IMR-90 (cell line): ENCODE measurements around the gene PLXND1. TPM values are rescaled to one million over a fixed set of nuclear protein-coding genes. Genes with fewer than 3 reads are reported as not detected.
A peak's percentile ranks its signal among the peaks of the same experiment; 100 is the strongest.

Source experiments
- ATAC-seq: fragments of 200-7000 bp; cut with Tn5 transposase; 2 replicates; pipeline ENCODE4 v1.9.1; 2020; ENCODE audit warnings: low read depth, mild to moderate bottlenecking, moderate library complexity
- BruUV-seq: library from RNA; stranded (reverse); fragments of 400-500 nt; replicated peaks from 2 replicates; lab custom pipeline; 2021; lab: Mats Ljungman, UMichigan
- CTCF ChIA-PET: fragments of 300-600 bp; formaldehyde crosslinking; extraction: SDS; loops from one replicate; lab custom pipeline; 2021; ENCODE audit warnings: antibody characterized with exemption; lab: Yijun Ruan, JAX
- POLR2A ChIA-PET: fragments of 300-600 bp; sonication (Branson Sonifier 250); formaldehyde crosslinking; loops from one replicate; lab custom pipeline; 2022; ENCODE audit warnings: antibody characterized with exemption; ENCODE audit not compliant: unreplicated experiment; lab: Charles Lee
- DNase-seq: peaks from one replicate; pipeline ENCODE4 v3.0.0; 2013
- H2AFZ ChIP-seq: replicated peaks from 2 replicates; pipeline ENCODE3; 2013; ENCODE audit warnings: low read length, mild to moderate bottlenecking; ENCODE audit not compliant: poor library complexity
- H2AK5ac ChIP-seq: 2 replicates; pipeline ENCODE4 v1.6.1; 2013; ENCODE audit warnings: low read depth, low read length, inconsistent platforms
- H2AK9ac ChIP-seq: replicated peaks from 2 replicates; pipeline ENCODE3; 2013; ENCODE audit warnings: mild to moderate bottlenecking, low read depth, low read length, moderate library complexity; ENCODE audit not compliant: poor library complexity
- H2BK120ac ChIP-seq: 2 replicates; pipeline ENCODE4 v1.6.1; 2013; ENCODE audit warnings: low read depth, low read length, inconsistent platforms
- H2BK15ac ChIP-seq: 3 replicates; pipeline ENCODE4 v1.6.1; 2013; ENCODE audit warnings: low read depth, low read length, inconsistent platforms
- H2BK20ac ChIP-seq: 2 replicates; pipeline ENCODE4 v1.6.1; 2013; ENCODE audit warnings: low read depth, mild to moderate bottlenecking, inconsistent platforms, low read length, moderate library complexity
- H2BK5ac ChIP-seq: 2 replicates; pipeline ENCODE4 v1.6.1; 2013; ENCODE audit warnings: mild to moderate bottlenecking, low read depth, low read length, inconsistent platforms; ENCODE audit not compliant: poor library complexity, severe bottlenecking
- H3K14ac ChIP-seq: replicated peaks from 2 replicates; pipeline ENCODE4 v1.6.1; 2013; ENCODE audit warnings: low read depth, low read length, inconsistent platforms
- H3K18ac ChIP-seq: 2 replicates; pipeline ENCODE4 v1.6.1; 2013; ENCODE audit warnings: low read depth, low read length, control low read depth
- H3K23ac ChIP-seq: 2 replicates; pipeline ENCODE4 v1.6.1; 2013; ENCODE audit warnings: low read depth, low read length, inconsistent platforms
- H3K27ac ChIP-seq: 2 replicates; pipeline ENCODE4 v1.5.1; 2013; ENCODE audit warnings: mild to moderate bottlenecking, control low read depth, low read length; ENCODE audit not compliant: insufficient read depth
- H3K27me3 ChIP-seq: 2 replicates; pipeline ENCODE4 v1.6.1; 2013; ENCODE audit warnings: low read length; ENCODE audit not compliant: control insufficient read depth, insufficient read depth
- H3K36me3 ChIP-seq: 2 replicates; pipeline ENCODE4 v1.6.1; 2013; ENCODE audit warnings: low read length, mixed read lengths; ENCODE audit not compliant: control insufficient read depth, insufficient read depth
- H3K4ac ChIP-seq: 2 replicates; pipeline ENCODE4 v1.6.1; 2013; ENCODE audit warnings: low read depth, low read length, inconsistent platforms
- H3K4me1 ChIP-seq: 2 replicates; pipeline ENCODE4 v1.6.1; 2013; ENCODE audit warnings: low read length, mixed read lengths; ENCODE audit not compliant: control insufficient read depth, insufficient read depth
- H3K4me2 ChIP-seq: 2 replicates; pipeline ENCODE4 v1.6.1; 2013; ENCODE audit warnings: low read depth, mild to moderate bottlenecking, control low read depth, low read length, moderate library complexity
- H3K4me3 ChIP-seq: 2 replicates; pipeline ENCODE4 v1.5.1; 2013; ENCODE audit warnings: low read depth, mild to moderate bottlenecking, control low read depth, low read length, moderate library complexity; ENCODE audit not compliant: insufficient read depth
- H3K56ac ChIP-seq: 2 replicates; pipeline ENCODE4 v1.6.1; 2013; ENCODE audit warnings: low read length, inconsistent platforms; ENCODE audit not compliant: insufficient read depth; ENCODE audit errors: extremely low read depth
- H3K79me1 ChIP-seq, 2 experiments: 2 replicates each; pipeline ENCODE4 v1.6.1; 2013; ENCODE audit warnings: low read length in 2 of 2, inconsistent platforms in 1 of 2, low read depth in 1 of 2
- H3K9ac ChIP-seq: 2 replicates; pipeline ENCODE4 v1.6.1; 2013; ENCODE audit warnings: low read depth, low read length, control low read depth
- H3K9me1 ChIP-seq: 2 replicates; pipeline ENCODE4 v1.6.1; 2013; ENCODE audit warnings: low read length, inconsistent platforms; ENCODE audit not compliant: insufficient read depth
- H3K9me3 ChIP-seq: 2 replicates; pipeline ENCODE4 v1.6.1; 2013; ENCODE audit warnings: low read length; ENCODE audit not compliant: control insufficient read depth, insufficient read depth
- H4K20me1 ChIP-seq: 2 replicates; pipeline ENCODE4 v1.6.1; 2013; ENCODE audit warnings: low read length, inconsistent platforms; ENCODE audit not compliant: insufficient read depth
- H4K5ac ChIP-seq: 2 replicates; pipeline ENCODE4 v1.6.1; 2013; ENCODE audit warnings: mild to moderate bottlenecking, low read depth, low read length, control low read depth
- H4K8ac ChIP-seq, 2 experiments: 2 replicates each; pipeline ENCODE4 v1.6.1; 2013; ENCODE audit warnings: low read depth in 2 of 2, low read length in 2 of 2, control low read depth in 1 of 2, inconsistent platforms in 1 of 2
- H4K91ac ChIP-seq: 2 replicates; pipeline ENCODE4 v1.6.1; 2013; ENCODE audit warnings: low read depth, low read length, inconsistent platforms; ENCODE audit not compliant: insufficient read depth
- CEBPB ChIP-seq: IDR thresholded peaks from 2 replicates; pipeline ENCODE4 v1.6.1; 2012; ENCODE audit warnings: low read depth, low read length, improper control_type of control experiment
- FOS ChIP-seq: fragments of 150-350 bp; IDR thresholded peaks from 2 replicates; pipeline ENCODE4 v1.6.1; 2016; ENCODE audit warnings: low read depth, low read length
- MAZ ChIP-seq: IDR thresholded peaks from 2 replicates; pipeline ENCODE4 v1.6.1; 2012; ENCODE audit warnings: low read depth, mild to moderate bottlenecking, low read length, improper control_type of control experiment, moderate library complexity, borderline replicate concordance
- MXI1 ChIP-seq: IDR thresholded peaks from 2 replicates; pipeline ENCODE4 v1.6.1; 2012; ENCODE audit warnings: low read depth, mild to moderate bottlenecking, low read length, moderate library complexity, borderline replicate concordance
- NFE2L2 ChIP-seq: fragments of 150-350 bp; IDR thresholded peaks from 2 replicates; pipeline ENCODE4 v1.6.1; 2016; ENCODE audit warnings: low read depth, mild to moderate bottlenecking, low read length
- RAD21 ChIP-seq: IDR thresholded peaks from 2 replicates; pipeline ENCODE4 v1.6.1; 2012; ENCODE audit warnings: low read length, improper control_type of control experiment
- SMC3 ChIP-seq: fragments of 150-350 bp; IDR thresholded peaks from 2 replicates; pipeline ENCODE4 v1.6.1; 2016; ENCODE audit warnings: low read depth, mild to moderate bottlenecking, antibody characterized with exemption, low read length, moderate library complexity
- WGBS, 2 experiments: methylation state at CpG; one replicate each; pipeline versions ENCODE4 v1.1.5 to v1.1.7; 2013; ENCODE audit warnings: missing lambda C conversion rate in 2 of 2; ENCODE audit not compliant: insufficient read length in 1 of 2; ENCODE audit errors: extremely low coverage in 2 of 2; 5-methylcytosine and 5-hydroxymethylcytosine counted together
- dilution Hi-C: fragments of 300-500 bp; cut with HindIII; formaldehyde crosslinking; loops from one replicate; pipeline ENCODE4 v1.14.3; 2018; ENCODE audit warnings: low sequenced_read_pairs; ENCODE audit not compliant: unreplicated experiment
- in situ Hi-C: fragments of 300-500 bp; cut with MboI; formaldehyde crosslinking; loops from 3 replicates; pipeline ENCODE4 v1.14.3; 2019; ENCODE audit warnings: low sequenced_read_pairs, inconsistent platforms, mixed read lengths
- intact Hi-C: fragments of 100-400 bp; cut with micrococcal nuclease; formaldehyde crosslinking; loops from 2 replicates; pipeline ENCODE4 v1.10.0; 2022
- polyA plus RNA-seq, 3 experiments: library from polyadenylated mRNA; depleted of rRNA; stranded (reverse); fragments of >200 nt; gene quantifications; 2 replicates each; pipeline ENCODE4 v1.2.3, GENCODE V29; 2012; ENCODE audit warnings: low replicate concordance in 1 of 3
- total RNA-seq: library from RNA; depleted of rRNA; stranded (reverse); fragments of >200 nt; gene quantifications from 2 replicates; pipeline ENCODE4 v1.2.3, GENCODE V29; 2012

PLXND1 gene
- total and polyA plus RNA-seq, 2 of the 4 experiments (the other 2 are of a cell fraction) = 19.2 to 67.1 TPM

DNA sequence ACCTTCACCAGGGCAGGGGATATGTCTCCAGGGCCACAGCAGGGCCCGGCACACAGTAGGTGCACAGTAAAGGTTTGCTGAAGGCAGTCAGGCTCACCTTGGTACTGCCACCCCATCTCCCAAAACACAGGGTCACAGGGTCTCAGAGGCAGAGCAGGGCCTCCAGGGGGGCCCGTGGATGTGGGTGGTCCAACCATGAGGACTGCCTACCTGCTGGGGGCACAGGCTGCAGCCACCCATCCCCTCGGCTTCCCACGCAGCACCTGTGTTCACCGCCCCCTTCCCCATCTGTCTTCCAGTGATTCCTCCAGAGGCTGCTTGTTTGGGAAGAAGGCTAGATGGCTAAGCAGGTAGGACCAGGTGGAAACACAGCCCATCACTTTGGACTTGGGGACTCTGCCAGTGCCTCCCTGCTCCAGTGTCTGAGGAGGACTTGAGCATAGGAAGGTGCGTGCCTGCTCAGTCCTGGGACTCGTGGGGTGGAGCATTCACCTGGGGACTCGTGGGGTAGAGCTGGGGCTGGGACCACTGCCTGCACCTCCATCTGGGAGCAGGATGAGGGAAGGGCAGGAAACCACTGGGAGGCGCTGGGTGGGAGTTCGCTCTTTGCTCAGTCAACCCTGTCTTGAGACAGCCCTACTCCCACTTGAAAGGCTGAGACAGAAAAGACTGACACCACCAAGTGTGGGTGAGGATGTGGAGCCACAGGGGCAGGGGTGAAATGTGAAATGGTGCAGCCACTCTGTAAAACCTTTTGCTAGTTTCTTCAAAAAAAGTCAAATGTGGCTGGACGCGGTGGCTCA is 18.8 kb upstream of the PLXND1 start:
- Histone ChIP-seq H2BK5ac (peak overlapping the region; percentile 59), H4K5ac (peak overlapping the region; percentile 35), H2BK15ac (peak overlapping the region; percentile 91; the same call in 1 of the 3 replicates), H3K79me1 (peaks cover 0 to 8% of the 10 kb centered on the region in 2 experiments; a peak in 1 of 4 replicates), H3K9me3 (no peaks in the 10 kb centered on the region), H4K8ac (peak overlapping the region; percentile 64 to 95), H3K9ac (no peak overlapping the region), H3K23ac (no peak overlapping the region), H3K27me3 (no peaks in the 10 kb centered on the region), H3K36me3 (no peaks in the 10 kb centered on the region), H4K20me1 (no peaks in the 10 kb centered on the region), H3K4ac (peak overlapping the region; percentile 94), H2AK9ac (peak overlapping the region; percentile 94), H4K91ac (peak overlapping the region; percentile 95), H2BK20ac (peak overlapping the region; percentile 93), H3K9me1 (peaks cover 11% of the 10 kb centered on the region), H2AFZ (peak overlapping the region; percentile 79), H3K4me1 (peaks cover 20% of the 10 kb centered on the region), H3K4me2 (no peak overlapping the region), H3K14ac (peak overlapping the region; percentile 95), H2AK5ac (peak overlapping the region; percentile 99), H2BK120ac (peak overlapping the region; percentile 97), H3K27ac (peak overlapping the region; percentile 55), H3K56ac (no peak overlapping the region), H3K18ac (peak overlapping the region; percentile 55), H3K4me3 (no peak overlapping the region)
- ChIA-PET CTCF (interaction anchor here (1.2 kb wide), 1 partner anchor 135 kb away, joined by 3 read pairs; no protein-coding TSS in a partner anchor), POLR2A (no interaction called here)
- no peak for ATAC-seq
- intact Hi-C loops = loop anchor here (10.0 kb wide), 1 partner anchor 380 kb away; no protein-coding TSS in a partner anchor
- TF ChIP-seq RAD21 (no peak), CEBPB (no peak), FOS (no peak), MXI1 (no peak), MAZ (no peak), NFE2L2 (no peak), SMC3 (no peak)
- no TSS peak for BruUV-seq
- in situ Hi-C loops = loop anchor here (25.0 kb wide), 1 partner anchor 462 kb away; the partner anchor contains the start of gene ALG1L2
- 80% methylated on average over 1 of the region's 12 CpGs; no CpG with 5 or more reads in 1 of the 2 experiments for WGBS, 2 experiments
- DNase-seq = no peak
- dilution Hi-C loops = no loop called here
